Amygdala (tissue), 56 donors: ENCODE measurements around the gene SEMA3F.
A peak's percentile ranks its signal among the peaks of the same experiment; 100 is the strongest.
"Not testable (repeated sequence)": the region's sequence is repeated elsewhere in the genome, so short reads cannot be mapped to it uniquely, and the experiment has no call there.

Source experiments
- DNase-seq, 56 donors: peaks; one replicate each; lab custom pipeline; 2025; lab: John Stamatoyannopoulos, UW

Gene SEMA3F

GRCh38 chr3:50207359-50208042, 52.4 kb downstream of the SEMA3F start:
- no peak for DNase-seq

- DNase-seq = no peak
Measured at GRCh38 chr3:50208677-50209344, 53.7 kb downstream of the SEMA3F start.

GRCh38 chr3:50210176-50210509, 55.0 kb downstream of the SEMA3F start:
- DNase-seq = no peak

GRCh38 chr3:50210510-50211367, 55.6 kb downstream of the SEMA3F start:
- DNase-seq = no peak

GRCh38 chr3:50211368-50211717, 56.2 kb downstream of the SEMA3F start:
- DNase-seq = not testable (repeated sequence)

GRCh38 chr3:50211930-50212329, 56.8 kb downstream of the SEMA3F start:
- DNase-seq = peak in 1 of 56 donors; percentile 24

- DNase-seq = no peak
Measured at GRCh38 chr3:50212502-50212901, 57.4 kb downstream of the SEMA3F start.

- peak in 3 of 56 donors; percentile 27 to 63 (median 45) for DNase-seq
Measured at GRCh38 chr3:50212971-50213370, 57.8 kb downstream of the SEMA3F start.

- peak in 55 of 56 donors; percentile 43 to 96 (median 83) for DNase-seq
Measured at GRCh38 chr3:50213373-50213772, 58.2 kb downstream of the SEMA3F start.

GRCh38 chr3:50214824-50215223, 59.7 kb downstream of the SEMA3F start:
- DNase-seq = no peak

GRCh38 chr3:50215529-50215928, 60.4 kb downstream of the SEMA3F start:
- no peak for DNase-seq

GRCh38 chr3:50217681-50218080, 62.6 kb downstream of the SEMA3F start:
- no peak for DNase-seq

GRCh38 chr3:50218448-50218847, 63.3 kb downstream of the SEMA3F start:
- DNase-seq = no peak

- no peak for DNase-seq
Measured at GRCh38 chr3:50219285-50219684, 64.2 kb downstream of the SEMA3F start.

GRCh38 chr3:50220109-50220508, 65.0 kb downstream of the SEMA3F start:
- peak in 6 of 56 donors; percentile 11 to 37 (median 18) for DNase-seq

- DNase-seq = no peak
Measured at GRCh38 chr3:50221051-50221410, 65.9 kb downstream of the SEMA3F start.

GRCh38 chr3:50221411-50222168, 66.5 kb downstream of the SEMA3F start:
- DNase-seq = peak in 25 of 56 donors; percentile 11 to 72 (median 43)

GRCh38 chr3:50222169-50222528, 67.0 kb downstream of the SEMA3F start:
- DNase-seq = no peak

- DNase-seq = no peak
Measured at GRCh38 chr3:50224639-50225038, 69.5 kb downstream of the SEMA3F start.

- DNase-seq = peak in 27 of 56 donors; percentile 35 to 75 (median 62)
Measured at GRCh38 chr3:50226888-50227389, 71.8 kb downstream of the SEMA3F start.
